Stimulated activated CD8-positive, alpha-beta memory T cell treated with anti-CD3 and anti-CD28 coated beads, Interleukin-12 subunit alpha, Interleukin-12 subunit beta, amount 100 ng/mL, for 24 hours (primary cell): ENCODE data around the gene LRRC43.

Source experiments
- DNase-seq: peaks from one replicate; pipeline ENCODE4 v3.0.0-alpha.2; 2020; ENCODE audit errors: extremely low read depth

LRRC43 gene, protein sequence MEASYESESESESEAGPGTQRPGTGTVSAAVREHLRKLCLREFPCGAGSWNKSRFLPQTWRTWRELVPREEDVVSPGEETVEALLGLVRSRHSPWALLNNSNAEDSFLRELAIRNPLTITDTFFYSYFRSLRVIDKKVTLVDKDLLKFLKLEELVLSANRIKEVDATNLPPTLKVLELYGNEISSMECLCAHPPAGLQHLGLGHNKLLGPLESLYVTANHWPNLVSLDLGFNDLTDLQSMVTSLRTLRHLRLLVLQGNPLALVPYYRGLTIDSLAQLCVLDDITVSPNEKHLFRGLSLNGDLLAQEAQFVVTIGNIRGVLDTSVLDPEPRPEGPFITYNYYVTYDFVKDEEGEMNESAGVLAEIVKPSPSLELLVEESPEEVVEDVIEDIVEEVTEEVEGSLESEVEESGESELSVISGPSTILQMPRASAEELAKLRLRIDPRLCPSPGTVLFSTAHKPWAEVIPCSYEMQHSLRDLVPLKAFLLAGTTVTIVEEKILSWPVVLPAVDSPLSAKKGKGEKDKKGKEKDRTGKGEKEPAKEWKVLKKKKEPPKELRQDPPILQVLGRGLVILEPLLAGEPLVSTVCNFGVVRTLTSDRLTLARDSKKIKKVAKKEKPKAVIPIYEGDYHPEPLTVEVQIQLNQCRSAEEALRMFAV

DNA sequence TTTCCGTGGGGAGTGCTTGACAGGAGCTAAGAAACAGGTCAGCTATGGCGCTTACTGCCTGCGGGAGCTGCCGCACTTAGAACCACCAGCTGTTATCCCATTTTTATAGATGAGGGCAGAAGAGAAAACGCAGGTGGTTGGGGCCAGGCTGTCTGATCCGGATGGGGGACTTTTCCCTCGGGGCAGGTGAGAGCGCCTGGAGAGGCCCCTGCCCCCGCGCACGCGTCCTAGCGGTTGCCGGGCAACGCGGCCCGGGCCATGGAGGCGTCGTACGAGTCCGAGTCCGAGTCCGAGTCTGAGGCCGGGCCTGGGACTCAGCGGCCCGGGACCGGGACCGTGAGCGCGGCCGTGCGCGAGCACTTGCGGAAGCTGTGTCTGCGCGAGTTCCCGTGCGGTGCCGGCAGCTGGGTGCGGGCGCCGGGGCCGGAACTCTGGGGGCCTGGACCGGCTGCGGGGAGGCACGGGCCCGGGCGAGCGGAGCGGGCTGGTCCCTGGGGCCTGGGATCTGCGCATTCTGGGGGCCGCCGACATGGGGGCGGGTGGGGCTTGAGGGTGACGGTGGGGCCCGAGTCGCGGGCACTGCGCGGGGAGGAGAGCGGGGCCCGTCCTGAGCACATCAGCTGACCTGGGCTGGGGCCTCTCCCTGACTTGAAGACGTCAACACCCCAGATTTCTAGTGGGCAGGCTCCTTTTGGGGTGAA, at the start of gene LRRC43:
Gene LRRC43 (plus strand): TSS at position 237 of the 701 bp plus-strand sequence. CDS start 22 bp downstream, at position 259.
- DNase-seq, result no peak

GRCh38 chr12:122133192-122133950, 49.6 kb upstream of the LRRC43 start:
- no peak for DNase-seq

DNA sequence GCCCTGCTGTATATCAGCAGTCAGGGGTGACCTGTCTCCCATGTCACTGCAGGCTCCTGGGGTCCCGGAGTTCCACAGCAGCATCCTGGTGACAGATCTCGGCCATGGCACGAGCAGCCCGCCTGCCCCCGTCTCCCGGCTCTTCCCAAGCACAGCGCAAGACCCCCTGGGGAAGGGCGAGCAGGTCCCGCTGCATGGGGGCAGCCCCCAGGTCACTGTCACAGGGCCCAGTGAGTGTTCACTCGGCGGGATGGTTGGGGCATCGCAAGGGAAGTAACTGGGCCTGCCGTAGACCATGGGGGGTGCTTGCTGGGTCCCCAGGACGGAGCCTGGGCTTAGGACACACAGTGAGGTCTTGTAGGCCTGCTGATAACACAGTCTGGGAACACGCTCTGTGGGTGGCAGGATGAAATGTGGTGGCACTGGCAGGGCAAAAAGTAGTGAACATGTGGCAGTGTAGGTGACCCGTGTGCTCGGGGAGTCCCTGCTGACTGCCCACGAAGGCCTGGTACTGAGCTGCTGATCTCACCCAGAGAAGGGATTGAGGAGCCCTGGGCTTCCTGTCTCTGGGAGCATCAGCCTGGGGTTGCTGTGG, 47.4 kb upstream of the LRRC43 start:
- no peak for DNase-seq

DNA sequence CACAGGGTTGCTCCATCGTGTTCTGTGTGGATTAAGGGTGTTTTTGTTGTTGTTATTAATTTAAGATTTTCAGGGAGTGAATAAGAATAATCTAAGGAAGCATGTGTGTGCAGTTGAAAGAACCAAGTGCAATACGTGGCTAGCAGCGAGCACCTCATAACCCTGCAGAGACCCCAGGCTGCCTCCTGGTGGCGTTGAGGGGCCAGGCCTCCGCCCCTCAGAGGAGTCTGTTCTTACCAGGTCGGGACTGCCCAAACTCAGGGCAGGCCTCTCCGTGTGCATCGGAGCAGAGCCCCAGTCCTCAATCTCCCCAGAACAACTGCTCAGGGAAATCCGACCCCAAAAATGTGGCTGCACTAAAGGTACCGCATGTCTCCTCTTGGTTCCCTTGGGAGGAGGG, 45.7 kb upstream of the LRRC43 start:
- DNase-seq, result no peak

- no peak for DNase-seq
Measured at GRCh38 chr12:122137681-122138080, 45.2 kb upstream of the LRRC43 start.

- no peak for DNase-seq
Measured at GRCh38 chr12:122138181-122138580, 44.7 kb upstream of the LRRC43 start.

GRCh38 chr12:122138616-122139015, 44.3 kb upstream of the LRRC43 start:
- no peak for DNase-seq

DNA sequence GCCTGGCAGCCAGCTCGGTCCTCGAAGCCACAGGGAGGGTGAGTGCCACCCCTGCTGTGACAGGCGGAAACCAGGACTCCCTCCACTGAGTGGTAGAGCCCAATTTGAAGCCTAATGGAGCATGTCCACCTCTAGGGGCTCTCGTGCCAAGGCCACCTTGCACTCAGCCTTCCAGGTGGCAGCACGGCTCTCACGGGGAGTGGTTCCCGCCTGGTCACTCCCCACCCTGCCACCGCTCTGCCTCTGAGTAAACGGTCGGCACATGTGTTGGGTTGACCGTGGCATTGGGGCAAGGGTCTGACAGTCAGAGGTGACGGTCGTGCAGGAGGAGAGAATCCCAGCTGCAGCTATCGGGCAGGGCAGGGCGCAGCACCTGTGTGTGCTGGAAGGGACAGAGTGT, 43.7 kb upstream of the LRRC43 start:
- no peak for DNase-seq

DNA sequence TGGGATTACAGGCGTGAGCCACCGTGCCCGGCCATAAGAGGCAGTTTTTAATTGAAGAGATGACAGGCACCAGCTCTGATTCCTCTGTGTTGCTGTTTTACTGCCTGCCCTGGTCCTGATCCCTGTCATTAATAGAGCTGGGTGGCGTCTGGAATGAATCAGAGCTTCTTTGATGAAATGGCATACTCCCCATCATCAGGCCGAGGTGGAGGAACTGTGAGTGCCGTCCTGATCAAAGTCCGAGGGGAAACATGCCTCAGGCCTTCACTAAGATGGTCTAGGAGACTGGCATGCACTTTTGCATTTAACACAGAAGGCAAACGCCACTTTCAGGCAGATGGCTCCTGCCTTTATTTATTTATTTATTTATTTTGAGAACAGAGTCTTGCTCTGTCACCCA, 43.0 kb upstream of the LRRC43 start:
- no peak for DNase-seq

- DNase-seq, result no peak
Measured at GRCh38 chr12:122140467-122141257, 42.3 kb upstream of the LRRC43 start.

DNA sequence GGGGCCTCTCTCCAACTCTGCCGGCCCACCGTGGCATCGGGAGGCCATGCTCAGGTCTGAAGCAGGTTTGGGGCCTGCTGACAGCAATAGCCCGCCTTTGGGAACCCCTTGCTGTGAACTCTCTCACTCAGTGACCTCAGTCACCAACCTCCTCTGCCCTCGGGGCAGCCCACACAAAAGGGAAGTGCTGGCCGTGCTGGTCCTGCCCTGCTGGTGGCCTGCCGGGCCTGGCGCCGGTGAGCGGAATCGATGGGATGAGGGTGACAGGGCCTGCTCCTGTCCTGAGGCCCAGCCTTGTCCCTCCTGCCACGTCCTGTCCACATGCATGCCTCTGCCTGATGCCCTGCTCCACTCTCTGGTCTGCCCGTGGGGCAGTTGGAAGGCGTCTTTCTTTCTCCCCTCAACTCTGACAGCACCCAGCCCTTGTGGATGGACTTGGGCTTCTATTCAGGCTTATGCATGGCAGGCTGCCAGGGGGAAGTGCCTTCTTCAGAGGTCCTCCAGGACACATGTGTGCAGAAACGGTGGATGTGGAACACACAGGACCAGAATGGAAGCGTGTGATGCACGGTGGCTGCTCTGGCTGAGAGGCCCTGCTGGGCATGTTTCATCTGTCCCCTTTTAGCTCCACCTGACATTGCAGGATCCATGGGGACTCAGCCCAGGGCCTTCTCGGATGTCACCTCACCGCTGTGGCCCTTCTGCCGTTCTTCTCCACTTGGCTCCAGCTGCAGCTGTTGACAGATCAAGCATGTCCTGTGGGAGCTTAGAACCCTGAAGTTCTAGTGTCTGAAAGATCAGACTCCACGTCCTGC, 40.8 kb upstream of the LRRC43 start:
- DNase-seq, result no peak

DNA sequence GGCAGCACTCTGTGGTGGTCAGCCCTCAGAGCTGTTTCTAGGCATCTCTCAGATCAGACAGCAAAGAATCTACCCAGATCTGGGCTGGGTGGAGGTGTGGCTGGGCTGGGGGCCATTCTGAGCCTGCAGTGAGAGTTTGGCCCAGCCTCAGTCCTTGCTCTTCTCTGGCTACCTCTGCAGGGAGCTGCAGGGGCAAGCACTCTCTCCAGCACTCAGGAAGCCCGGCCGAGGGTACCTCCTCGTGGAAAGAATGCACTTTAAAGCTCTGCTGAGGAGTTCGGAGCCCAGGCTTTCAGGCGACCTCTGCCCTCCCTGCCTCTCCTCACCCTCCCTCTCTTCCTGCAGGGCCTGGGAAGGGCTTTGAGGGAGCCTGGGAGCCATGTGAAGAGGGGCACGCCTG, 40.1 kb upstream of the LRRC43 start:
- no peak for DNase-seq

DNA sequence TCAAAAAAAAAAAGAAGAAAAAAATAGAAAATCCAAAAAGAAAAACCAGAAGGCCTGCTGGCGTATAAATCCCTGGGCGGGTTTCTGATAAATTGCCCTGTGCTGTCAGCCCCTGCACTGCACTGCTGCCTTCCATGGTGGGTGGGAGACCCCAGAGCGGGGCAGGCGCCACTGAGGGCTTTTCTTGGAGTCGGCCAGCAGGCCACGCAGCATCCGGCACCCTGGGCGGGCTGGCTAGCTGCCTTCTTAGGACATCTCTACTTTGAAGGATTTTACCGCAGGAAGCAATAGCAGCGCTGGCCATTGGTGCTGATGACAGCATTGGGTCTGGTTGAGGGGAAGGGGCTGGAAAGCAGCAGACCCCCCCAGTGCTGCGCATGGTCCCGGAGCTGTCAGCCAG, 38.0 kb upstream of the LRRC43 start:
- DNase-seq, result no peak

DNA sequence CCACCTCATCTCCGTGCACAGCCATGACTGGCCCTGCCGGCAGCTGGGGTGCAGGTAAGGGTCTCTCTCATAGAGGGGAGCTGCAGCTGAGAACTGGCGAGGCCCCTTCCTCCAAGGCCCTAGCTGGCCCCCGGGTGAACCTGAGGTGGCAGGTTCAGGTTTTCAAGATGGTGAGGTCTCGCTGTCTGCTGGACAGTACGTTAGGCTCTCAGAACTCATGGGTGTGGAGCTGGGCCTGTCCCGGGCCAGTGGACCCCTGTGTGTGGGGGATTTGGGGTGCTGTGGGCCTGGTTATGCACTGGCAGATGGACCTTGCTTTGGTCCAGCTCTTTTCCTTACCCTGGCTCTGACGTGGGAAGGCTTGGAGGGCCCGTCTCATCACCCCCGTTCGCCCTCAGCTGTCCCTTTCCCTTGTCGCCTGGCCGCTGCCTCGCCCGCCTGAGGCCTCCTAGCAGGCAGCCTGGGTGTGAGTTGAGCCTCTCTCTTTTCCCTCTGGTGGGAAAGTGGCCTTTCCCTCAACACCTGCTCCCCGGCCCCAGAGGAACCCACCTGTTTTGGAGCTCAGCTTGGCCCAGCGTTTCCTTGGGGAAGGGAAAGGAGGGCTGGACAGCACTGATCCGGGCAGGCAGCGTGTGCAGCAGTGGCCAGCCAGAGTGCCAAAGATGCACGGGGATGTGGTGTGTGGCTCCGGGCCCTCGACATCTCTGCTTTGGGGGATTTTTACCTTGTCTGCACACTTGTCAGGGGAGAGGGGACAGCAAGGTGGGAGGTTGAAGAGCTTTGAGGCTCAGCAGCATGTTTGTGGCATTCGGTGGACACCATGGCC, 37.2 kb upstream of the LRRC43 start:
- no peak for DNase-seq

- no peak for DNase-seq
Measured at GRCh38 chr12:122147514-122148290, 35.2 kb upstream of the LRRC43 start.

- no peak for DNase-seq
Measured at GRCh38 chr12:122148657-122149056, 34.3 kb upstream of the LRRC43 start.

DNA sequence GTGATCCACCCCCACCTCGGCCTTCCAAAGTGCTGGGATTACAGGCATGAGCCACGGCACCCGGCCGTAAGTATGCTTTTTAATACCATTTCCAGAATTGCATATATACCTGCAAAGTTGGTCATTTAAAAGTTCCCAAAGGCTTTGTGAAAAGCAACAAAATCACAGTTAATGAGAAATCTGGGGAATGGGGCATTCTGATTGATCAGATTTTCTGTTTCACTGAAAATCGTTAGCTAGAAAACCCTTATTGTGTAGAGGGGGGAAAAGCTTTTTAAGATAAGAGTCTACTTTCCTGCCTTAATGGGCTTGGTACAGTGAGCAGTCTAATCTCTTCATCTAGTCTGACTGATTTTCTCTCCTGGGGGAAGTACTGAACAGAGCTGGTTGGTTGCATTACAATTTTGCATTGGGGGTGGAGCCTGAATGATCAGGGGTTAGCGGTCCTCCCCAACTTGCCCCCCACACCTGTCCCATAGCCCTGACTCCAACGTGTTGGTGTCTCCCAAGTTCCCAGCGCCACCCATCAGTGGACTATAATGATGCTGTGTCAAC, 32.7 kb upstream of the LRRC43 start:
- DNase-seq, result no peak

DNA sequence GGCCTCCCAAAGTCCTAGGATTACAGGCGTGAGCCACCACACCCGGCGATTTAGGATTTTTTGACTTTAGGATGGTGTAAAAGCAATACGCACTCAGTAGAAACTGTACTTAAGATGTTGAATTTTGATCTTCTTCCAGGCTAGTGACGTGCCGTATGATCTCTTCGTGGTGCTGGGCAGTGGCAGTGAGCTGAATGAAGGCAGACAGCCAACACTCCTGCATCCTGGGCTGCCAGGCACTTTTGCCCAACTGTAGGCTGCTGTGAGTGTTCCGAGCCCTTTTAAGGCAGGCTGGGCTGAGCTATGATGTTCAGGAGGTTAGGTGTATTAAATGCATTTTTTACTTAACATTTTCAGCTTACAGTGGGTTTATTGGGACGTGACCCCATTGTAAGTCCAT, 30.2 kb upstream of the LRRC43 start:
- no peak for DNase-seq
